ENCODE measurements around the gene BCAS3.
"Not testable (repeated sequence)": the region's sequence is repeated elsewhere in the genome, so short reads cannot be mapped to it uniquely, and the experiment has no call there.

BCAS3 gene

DNA sequence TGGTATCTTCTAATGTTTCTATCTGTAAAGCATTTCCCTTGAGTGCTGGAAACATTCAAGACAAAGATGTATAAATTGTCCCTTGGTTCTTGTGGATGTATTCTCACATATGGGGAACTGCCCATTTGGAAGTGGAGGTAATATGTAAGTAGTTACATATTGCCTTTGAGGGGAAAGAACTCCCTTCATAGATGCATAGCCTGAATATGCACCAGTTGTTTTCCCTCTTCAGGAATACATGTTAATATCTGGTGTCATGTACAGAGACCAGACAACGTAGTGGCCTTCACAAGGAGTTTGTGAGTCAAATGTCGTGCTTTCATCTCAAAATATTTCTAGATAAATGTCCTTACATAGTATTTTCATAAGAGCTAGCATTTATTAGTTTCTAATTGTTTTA, 213.5 kb downstream of the BCAS3 start:
- no peak for DNase-seq

GRCh38 chr17:60893475-60893874, 215.8 kb downstream of the BCAS3 start:
- no peak for DNase-seq

DNA sequence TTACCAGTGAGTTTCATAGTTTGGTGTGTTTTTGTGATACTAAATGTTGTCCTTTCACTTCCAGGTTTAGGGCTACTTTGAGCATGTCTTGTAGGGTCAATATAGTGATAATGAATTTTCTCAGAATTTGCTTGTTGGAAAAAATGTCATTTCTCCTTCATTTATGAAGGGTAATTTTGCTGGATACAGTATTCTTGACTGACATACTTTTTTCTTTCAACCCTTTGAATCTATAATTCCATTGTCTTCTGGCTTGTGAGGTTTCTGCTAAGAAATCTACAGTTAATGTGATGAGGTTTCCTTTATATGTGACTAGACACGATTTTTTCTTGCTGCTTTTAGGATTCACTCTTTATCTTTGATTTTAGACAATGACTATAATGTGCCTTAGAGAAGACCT, 219.3 kb downstream of the BCAS3 start:
- DNase-seq = no peak

GRCh38 chr17:60899115-60899514, 221.5 kb downstream of the BCAS3 start:
- DNase-seq = no peak

DNA sequence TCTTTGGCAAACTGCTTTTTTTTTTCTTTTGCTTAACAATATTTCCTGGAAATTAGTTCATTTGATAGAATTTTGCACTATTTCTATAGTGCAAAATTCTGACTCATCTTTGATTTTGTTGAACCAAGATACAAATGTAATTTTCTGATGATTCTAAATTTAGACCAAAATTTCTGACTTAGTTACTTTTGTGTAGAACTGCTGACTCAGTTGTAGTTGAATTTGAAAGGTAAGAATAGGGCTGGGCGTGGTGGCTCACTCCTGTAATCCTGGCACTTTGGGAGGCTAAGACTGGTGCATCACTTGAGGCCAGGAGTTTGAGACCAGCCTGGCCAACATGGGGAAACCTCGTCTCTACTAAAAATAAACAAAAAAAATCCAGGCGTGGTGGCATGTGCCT, 223.0 kb downstream of the BCAS3 start:
- DNase-seq = no peak

GRCh38 chr17:60901242-60901641, 223.6 kb downstream of the BCAS3 start:
- DNase-seq = peak; percentile 79

DNA sequence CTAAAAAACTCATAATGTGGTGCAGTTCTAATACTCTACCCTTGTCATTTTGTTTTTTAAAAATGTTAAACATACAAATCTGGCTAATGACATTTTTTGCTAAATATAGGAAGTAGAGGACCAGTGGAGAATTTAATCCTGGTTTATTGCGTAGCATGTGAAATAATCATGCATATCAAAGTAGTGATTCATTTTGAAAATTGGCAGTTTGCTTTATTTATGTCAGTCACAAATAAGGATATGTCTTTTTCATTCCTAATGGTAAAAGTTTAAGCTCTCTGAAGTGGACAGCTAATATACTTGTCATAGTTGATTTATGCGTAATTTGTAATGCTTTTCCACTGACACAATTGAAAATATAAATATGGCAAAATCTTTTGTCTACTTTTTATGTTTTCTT, 224.2 kb downstream of the BCAS3 start:
- peak; percentile 1 for DNase-seq

GRCh38 chr17:60902399-60902798, 224.7 kb downstream of the BCAS3 start:
- no peak for DNase-seq

DNA sequence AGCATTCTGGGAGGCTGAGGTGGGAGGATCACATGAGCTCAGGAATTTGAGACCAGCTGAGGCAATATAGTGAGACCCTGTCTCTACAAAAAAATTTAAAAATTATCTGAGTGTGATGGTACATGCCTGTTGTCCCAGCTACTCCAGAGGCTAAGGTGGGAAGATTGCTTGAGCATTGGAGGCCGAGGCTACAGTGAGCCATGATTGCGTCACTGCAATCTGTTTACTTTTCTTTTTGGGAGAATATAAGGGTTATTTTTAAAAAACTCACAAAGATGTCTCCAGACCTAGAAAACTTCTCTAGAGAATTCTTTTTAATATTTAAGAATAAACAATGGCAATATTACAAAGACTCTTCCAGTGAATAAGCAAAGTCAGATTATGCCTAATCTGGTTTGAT, 226.9 kb downstream of the BCAS3 start:
- no peak for DNase-seq

- DNase-seq = no peak
These were observed 228.1 kb downstream of the BCAS3 start for GRCh38 chr17:60905709-60906108.

- no peak for DNase-seq
These were observed 230.7 kb downstream of the BCAS3 start for GRCh38 chr17:60908324-60908723.

GRCh38 chr17:60909405-60909804, 231.8 kb downstream of the BCAS3 start:
- no peak for DNase-seq

GRCh38 chr17:60910415-60910814, 232.8 kb downstream of the BCAS3 start:
- no peak for DNase-seq

- DNase-seq = no peak
These were observed 236.4 kb downstream of the BCAS3 start for GRCh38 chr17:60914078-60914477.

DNA sequence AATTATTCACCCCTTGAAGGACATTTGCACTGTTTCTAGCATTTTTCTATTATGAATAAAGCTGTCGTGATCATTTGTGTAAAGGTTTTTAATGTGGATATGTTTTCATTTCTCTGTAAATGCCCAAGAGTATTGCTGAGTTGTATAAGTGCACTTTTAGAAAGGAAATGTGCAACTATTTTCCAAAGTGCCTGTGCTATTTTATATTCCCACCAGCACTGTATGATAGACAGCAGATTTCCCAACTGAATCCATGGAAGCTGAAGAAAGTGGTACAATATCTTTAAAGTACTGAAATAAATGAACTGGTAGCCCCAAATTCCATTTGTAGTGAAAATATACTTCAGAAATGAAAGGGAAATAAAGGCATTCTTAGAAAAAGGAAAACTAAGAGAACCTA, 238.4 kb downstream of the BCAS3 start:
- no peak for DNase-seq

DNA sequence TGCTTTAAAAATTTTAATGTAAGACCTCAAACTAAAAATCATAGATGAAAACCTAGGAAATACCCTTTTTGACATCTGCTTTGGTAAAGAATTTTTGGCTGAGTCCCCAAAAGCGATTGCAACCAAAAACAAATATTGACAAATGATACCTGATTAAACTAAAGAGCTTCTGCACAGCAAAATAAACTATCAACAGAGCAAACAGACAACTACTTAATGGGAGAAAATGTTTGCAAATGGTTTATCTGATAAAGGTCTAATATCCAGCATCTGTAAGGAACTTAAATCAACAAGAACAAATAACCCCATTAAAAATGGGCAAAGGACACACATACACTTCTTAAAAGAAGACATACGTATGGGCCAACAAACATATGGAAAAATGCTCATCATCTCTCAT, 242.5 kb downstream of the BCAS3 start:
- DNase-seq = no peak

DNA sequence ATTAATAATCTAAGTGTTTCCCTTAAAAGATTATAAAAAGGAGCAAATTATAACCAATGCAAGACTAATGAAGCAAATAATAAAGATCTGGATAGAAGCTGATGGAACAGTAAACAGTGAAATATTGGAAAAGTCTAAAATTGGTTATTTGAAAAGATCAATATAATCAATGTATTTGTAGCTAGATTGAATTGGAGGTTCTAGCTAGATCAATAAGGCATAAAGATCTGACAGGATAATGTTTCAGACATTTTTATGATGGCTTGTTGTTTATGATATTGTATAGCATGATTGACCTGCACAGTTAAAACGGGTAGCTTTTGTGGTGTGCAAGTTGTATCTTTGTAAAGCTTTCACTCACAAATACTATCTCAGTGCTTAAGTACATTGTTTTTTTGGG, 245.3 kb downstream of the BCAS3 start:
- DNase-seq = no peak

- DNase-seq = no peak
These were observed 249.0 kb downstream of the BCAS3 start for GRCh38 chr17:60926466-60927183.

- no peak for DNase-seq
These were observed 256.1 kb downstream of the BCAS3 start for GRCh38 chr17:60933739-60934138.

DNA sequence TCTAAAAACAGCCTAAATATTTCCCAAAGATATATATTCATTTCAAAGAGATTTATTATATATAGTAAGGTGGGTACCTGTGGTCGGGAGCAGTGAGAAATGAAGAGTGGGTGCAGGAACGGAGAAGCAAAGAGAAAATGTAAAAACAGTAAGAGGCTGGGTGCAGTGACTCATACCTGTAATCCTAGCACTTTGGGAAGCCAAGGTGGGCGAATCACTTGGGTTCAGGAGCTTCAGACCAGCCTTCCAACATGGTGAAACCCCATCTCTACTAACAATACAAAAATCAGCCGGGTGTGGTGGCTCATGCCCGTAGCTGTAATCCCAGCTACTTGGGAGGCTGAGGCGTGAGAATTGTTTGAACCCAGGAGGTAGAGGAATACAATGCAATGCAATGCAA, 257.1 kb downstream of the BCAS3 start:
- DNase-seq = no peak

DNA sequence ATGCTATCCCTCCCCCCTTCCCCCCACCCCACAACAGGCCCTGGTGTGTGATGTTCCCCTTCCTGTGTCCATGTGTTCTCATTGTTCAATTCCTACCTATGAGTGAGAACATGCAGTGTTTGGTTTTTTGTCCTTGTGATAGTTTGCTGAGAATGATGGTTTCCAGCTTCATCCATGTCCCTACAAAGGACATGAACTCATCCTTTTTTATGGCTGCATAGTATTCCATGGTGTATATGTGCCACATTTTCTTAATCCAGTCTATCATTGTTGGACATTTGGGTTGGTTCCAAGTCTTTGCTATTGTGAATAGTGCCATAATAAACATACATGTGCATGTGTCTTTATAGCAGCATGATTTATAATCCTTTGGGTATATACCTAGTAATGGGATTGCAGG, 258.3 kb downstream of the BCAS3 start:
- not testable (repeated sequence) for DNase-seq

DNA sequence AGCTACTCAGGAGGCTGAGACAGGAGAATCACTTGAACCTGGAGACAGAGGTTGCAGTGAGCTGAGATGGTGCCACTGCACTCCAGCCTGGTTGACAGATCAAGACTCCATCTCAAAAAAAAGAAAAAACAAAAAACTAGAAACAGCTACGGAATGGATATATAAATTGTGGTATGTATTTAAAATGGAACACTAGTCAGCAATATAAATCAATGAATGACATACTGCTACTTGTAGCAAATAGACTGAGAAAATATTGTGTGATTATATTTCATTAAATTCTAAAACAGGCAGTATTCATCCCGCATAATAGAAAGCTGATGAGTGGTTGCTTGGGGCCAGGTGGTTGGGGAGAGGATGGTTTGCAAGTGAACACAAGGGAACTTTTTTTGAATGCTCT, 261.7 kb downstream of the BCAS3 start:
- DNase-seq = no peak

DNA sequence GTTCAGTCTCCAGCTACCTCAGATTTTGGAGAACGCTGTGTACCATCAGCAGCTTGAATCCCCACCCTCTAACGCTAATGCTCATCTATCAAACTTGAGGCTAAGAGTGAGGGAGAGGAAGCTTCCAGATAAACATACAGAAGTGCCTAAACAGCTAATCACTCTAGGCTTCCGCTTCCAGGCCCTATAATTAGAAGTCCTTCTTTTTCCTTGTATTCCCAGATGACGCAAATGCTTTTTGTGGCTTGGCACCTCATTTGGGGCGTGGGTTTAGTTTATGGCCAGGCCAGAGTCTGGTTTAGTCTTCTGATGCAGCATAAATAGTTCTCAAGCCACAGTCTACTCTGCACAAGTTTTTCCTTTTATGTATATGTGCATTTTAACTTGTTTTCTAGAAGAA, 263.4 kb downstream of the BCAS3 start:
- no peak for DNase-seq

DNA sequence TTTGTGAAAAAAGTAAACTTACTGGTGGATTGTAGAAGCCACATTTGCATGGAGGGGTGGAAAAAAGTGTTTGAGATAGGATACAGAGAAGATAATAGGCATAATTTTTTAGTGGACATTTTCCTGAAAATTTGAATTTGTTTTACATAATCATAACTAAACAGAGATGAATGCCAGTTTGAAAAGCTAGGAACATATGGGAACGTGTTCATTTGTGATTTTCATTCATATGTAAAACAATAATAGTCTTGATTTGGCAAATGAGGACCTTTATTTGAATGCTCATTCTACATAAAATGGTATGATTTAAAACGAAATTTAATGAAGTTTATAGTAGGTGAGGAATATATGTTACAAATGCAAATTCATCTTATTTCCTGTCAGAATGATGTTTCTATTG, 263.9 kb downstream of the BCAS3 start:
- no peak for DNase-seq

GRCh38 chr17:60944751-60945150, 267.1 kb downstream of the BCAS3 start:
- DNase-seq = no peak

- DNase-seq = no peak
These were observed 269.4 kb downstream of the BCAS3 start for GRCh38 chr17:60947100-60947499.
